Large intestine (tissue), 3 donors: ENCODE measurements around the gene COPA. TPM values are rescaled to one million over a fixed set of nuclear protein-coding genes. Genes with fewer than 3 reads are reported as not detected.
"Not testable (repeated sequence)": the region's sequence is repeated elsewhere in the genome, so short reads cannot be mapped to it uniquely, and the experiment has no call there.

Experiments
- DNase-seq, 2 donors: peaks; one replicate each; pipeline versions ENCODE4 v3.0.0 to v3.0.0-alpha.2; 2013
- H3K27ac ChIP-seq: one replicate; pipeline ENCODE4 v1.5.1; 2013; ENCODE audit warnings: low read length
- H3K27me3 ChIP-seq: 2 replicates; pipeline ENCODE4 v1.6.1; 2013; ENCODE audit warnings: low read length; ENCODE audit not compliant: control insufficient read depth, insufficient read depth
- H3K36me3 ChIP-seq: 2 replicates; pipeline ENCODE4 v1.6.1; 2013; ENCODE audit warnings: low read length; ENCODE audit not compliant: control insufficient read depth, insufficient read depth
- H3K4me1 ChIP-seq: one replicate; pipeline ENCODE4 v1.6.1; 2013; ENCODE audit warnings: low read length; ENCODE audit not compliant: control insufficient read depth, insufficient read depth
- H3K4me3 ChIP-seq: one replicate; pipeline ENCODE4 v1.5.1; 2013; ENCODE audit warnings: low read length
- H3K9me3 ChIP-seq: one replicate; pipeline ENCODE4 v1.6.1; 2013; ENCODE audit warnings: mild to moderate bottlenecking, low read depth, low read length, moderate library complexity; ENCODE audit not compliant: control insufficient read depth
- WGBS: methylation state at CpG from one replicate; pipeline ENCODE4 v1.1.5; 2013; ENCODE audit warnings: low lambda C conversion rate; ENCODE audit not compliant: insufficient coverage; 5-methylcytosine and 5-hydroxymethylcytosine counted together
- polyA plus RNA-seq: library from polyadenylated mRNA; unstranded; fragments of 120-200 nt; gene quantifications from one replicate; pipeline ENCODE4 v1.2.1, GENCODE V29; 2013

Gene COPA
- polyA plus RNA-seq, 1 donor, result 137 TPM

GRCh38 chr1:160293020-160293968 lies 49.8 kb downstream of the COPA start:
- Histone ChIP-seq H3K4me1 (no peaks in the 10 kb centered on the region), H3K4me3 (no peak overlapping the region), H3K27me3 (no peaks in the 10 kb centered on the region), H3K9me3 (no peaks in the 10 kb centered on the region), H3K27ac (no peak overlapping the region), H3K36me3 (peaks cover 93% of the 10 kb centered on the region)
- 33% methylated on average over 2 of the region's 8 CpGs for WGBS
- no peak for DNase-seq

GRCh38 chr1:160291248-160292220 lies 51.5 kb downstream of the COPA start:
- no peaks in the 10 kb centered on the region for H3K9me3 ChIP-seq
- H3K27me3 ChIP-seq, result no peaks in the 10 kb centered on the region
- peak; percentile 68 to 74 for DNase-seq
- peaks cover 75% of the 10 kb centered on the region for H3K36me3 ChIP-seq
- H3K27ac ChIP-seq, result no peak overlapping the region
- no peaks in the 10 kb centered on the region for H3K4me1 ChIP-seq
- 100% methylated on average over 1 of the region's 11 CpGs for WGBS
- no peak overlapping the region for H3K4me3 ChIP-seq

- peaks cover 44% of the 10 kb centered on the region for H3K36me3 ChIP-seq
- not testable (repeated sequence) for H3K27me3 ChIP-seq, DNase-seq, H3K27ac ChIP-seq, H3K9me3 ChIP-seq, H3K4me3 ChIP-seq
- peaks cover 13% of the 10 kb centered on the region for H3K4me1 ChIP-seq
- 80% methylated on average over 1 of the region's 12 CpGs for WGBS
Measured at GRCh38 chr1:160287769-160288168, 55.3 kb downstream of the COPA start.

GRCh38 chr1:160285506-160285905 lies 57.5 kb downstream of the COPA start:
- no peak for DNase-seq
- peaks cover 41% of the 10 kb centered on the region for H3K36me3 ChIP-seq
- peaks cover 13% of the 10 kb centered on the region for H3K4me1 ChIP-seq
- H3K4me3 ChIP-seq, result peak overlapping the region; percentile 87
- no peaks in the 10 kb centered on the region for H3K27me3 ChIP-seq
- WGBS, result 79% methylated on average over 2 of the region's 23 CpGs
- H3K9me3 ChIP-seq, result no peaks in the 10 kb centered on the region
- no peak overlapping the region for H3K27ac ChIP-seq

- H3K27ac ChIP-seq, result peak within 1 kb of the TSS; percentile 77
- H3K4me3 ChIP-seq, result peak within 1 kb of the TSS; percentile 87
- peaks cover 41% of the 10 kb centered on the region for H3K36me3 ChIP-seq
- peak; percentile 92 to 93 for DNase-seq
- H3K4me1 ChIP-seq, result peaks cover 13% of the 10 kb centered on the region
- no peaks in the 10 kb centered on the region for H3K9me3 ChIP-seq
- H3K27me3 ChIP-seq, result no peaks in the 10 kb centered on the region
- no CpG with 5 or more reads among the region's 27 CpGs for WGBS
Measured at GRCh38 chr1:160284782-160285344, 58.2 kb downstream of the COPA start, which contains the start of gene PEX19. Gene PEX19 (minus strand): TSS chr1:160285133. CDS start chr1:160285124, 9 bp downstream.

- DNase-seq, result peak; percentile 18 to 72
- H3K36me3 ChIP-seq, result peaks cover 41% of the 10 kb centered on the region
Measured at GRCh38 chr1:160284220-160284781, 58.7 kb downstream of the COPA start.

GRCh38 chr1:160282807-160283206 lies 60.2 kb downstream of the COPA start:
- no peaks in the 10 kb centered on the region for H3K9me3 ChIP-seq
- 100% methylated on average over 1 of the region's 7 CpGs for WGBS
- peaks cover 52% of the 10 kb centered on the region for H3K36me3 ChIP-seq
- no peaks in the 10 kb centered on the region for H3K27me3 ChIP-seq
- H3K4me1 ChIP-seq, result peaks cover 13% of the 10 kb centered on the region
- H3K27ac ChIP-seq, result no peak overlapping the region
- DNase-seq, result no peak
- no peak overlapping the region for H3K4me3 ChIP-seq

More at GRCh38 chr1:160284220-160284781, 58.7 kb downstream of the COPA start:
- WGBS, result 0% methylated on average over 4 of the region's 15 CpGs
- Histone ChIP-seq H3K4me3 (peak overlapping the region; percentile 87), H3K27me3 (no peaks in the 10 kb centered on the region), H3K9me3 (no peaks in the 10 kb centered on the region), H3K27ac (peak overlapping the region; percentile 77), H3K4me1 (peaks cover 13% of the 10 kb centered on the region)

GRCh38 chr1:160277987-160278386 lies 65.1 kb downstream of the COPA start:
- Histone ChIP-seq H3K36me3 (peaks cover 59% of the 10 kb centered on the region), H3K4me3 (no peak overlapping the region), H3K9me3 (no peaks in the 10 kb centered on the region), H3K4me1 (no peaks in the 10 kb centered on the region), H3K27ac (no peak overlapping the region), H3K27me3 (no peaks in the 10 kb centered on the region)
- WGBS, result no CpG with 5 or more reads among the region's 4 CpGs
- DNase-seq, result no peak

GRCh38 chr1:160277330-160277729 lies 65.7 kb downstream of the COPA start:
- H3K9me3 ChIP-seq, result no peaks in the 10 kb centered on the region
- H3K36me3 ChIP-seq, result peaks cover 53% of the 10 kb centered on the region
- H3K27me3 ChIP-seq, result no peaks in the 10 kb centered on the region
- H3K4me1 ChIP-seq, result no peaks in the 10 kb centered on the region
- no peak for DNase-seq
- no CpG with 5 or more reads among the region's 2 CpGs for WGBS
- no peak overlapping the region for H3K27ac ChIP-seq
- H3K4me3 ChIP-seq, result no peak overlapping the region
